Measurements from ENCODE around the gene TRHDE.

DNA sequence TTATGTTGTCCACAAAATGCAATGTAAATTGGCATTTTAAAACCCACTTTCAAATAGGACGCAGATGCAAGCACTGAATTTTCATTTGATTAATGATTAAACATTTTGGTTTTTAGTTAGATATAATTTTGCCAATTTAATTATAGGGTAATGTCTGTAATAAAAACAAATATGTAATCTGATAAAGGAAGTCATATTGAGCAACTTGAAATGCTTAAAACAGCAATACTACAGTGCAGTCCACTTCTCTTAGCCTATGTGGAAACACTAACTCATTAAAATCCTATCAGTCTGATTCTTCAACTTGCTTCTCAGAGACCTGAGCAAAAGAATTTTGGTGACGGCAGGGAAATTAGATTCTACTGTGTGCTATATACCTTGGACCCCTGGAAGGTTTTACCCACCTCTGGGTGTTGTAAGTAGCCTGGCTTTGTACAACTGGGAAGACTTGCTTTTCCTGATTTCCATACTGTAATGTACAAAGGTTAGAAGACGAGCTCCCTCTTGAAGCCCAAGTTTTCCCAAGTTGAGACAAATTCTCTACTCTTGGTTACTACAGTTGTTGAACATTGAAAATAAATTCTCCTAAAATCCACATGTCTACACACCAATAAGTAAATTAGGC is 4.1 kb downstream of the TRHDE start:
- TF ChIP-seq, protein P1, sequence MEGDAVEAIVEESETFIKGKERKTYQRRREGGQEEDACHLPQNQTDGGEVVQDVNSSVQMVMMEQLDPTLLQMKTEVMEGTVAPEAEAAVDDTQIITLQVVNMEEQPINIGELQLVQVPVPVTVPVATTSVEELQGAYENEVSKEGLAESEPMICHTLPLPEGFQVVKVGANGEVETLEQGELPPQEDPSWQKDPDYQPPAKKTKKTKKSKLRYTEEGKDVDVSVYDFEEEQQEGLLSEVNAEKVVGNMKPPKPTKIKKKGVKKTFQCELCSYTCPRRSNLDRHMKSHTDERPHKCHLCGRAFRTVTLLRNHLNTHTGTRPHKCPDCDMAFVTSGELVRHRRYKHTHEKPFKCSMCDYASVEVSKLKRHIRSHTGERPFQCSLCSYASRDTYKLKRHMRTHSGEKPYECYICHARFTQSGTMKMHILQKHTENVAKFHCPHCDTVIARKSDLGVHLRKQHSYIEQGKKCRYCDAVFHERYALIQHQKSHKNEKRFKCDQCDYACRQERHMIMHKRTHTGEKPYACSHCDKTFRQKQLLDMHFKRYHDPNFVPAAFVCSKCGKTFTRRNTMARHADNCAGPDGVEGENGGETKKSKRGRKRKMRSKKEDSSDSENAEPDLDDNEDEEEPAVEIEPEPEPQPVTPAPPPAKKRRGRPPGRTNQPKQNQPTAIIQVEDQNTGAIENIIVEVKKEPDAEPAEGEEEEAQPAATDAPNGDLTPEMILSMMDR (conservative IDR thresholded peaks at IDR 0.05; ENCODE audit: low read depth, low read length): no peak
- TF ChIP-seq EZH2 (IDR thresholded peaks at IDR 0.05; ENCODE audit: borderline replicate concordance, low read depth, low read length, poor library complexity, severe bottlenecking): no peak
